HepG2 (cell line): ENCODE measurements around the gene ABCC3. TPM values are rescaled to one million over a fixed set of nuclear protein-coding genes. Genes with fewer than 3 reads are reported as not detected.

ENCODE experiments used
- ASH2L ChIP-seq: fragments of 300-600, 200-600 bp; sonication (generic); IDR thresholded peaks from 2 replicates; pipeline ENCODE4 v1.7.0; 2017; ENCODE audit warnings: low read depth, mild to moderate bottlenecking, moderate library complexity, mixed read lengths, low read length; ENCODE audit not compliant: insufficient read length
- ELF4 ChIP-seq: sonication (generic); formaldehyde crosslinking; IDR thresholded peaks from 2 replicates; pipeline ENCODE4 v1.5.0; 2020; ENCODE audit warnings: missing genetic modification reagents, mild to moderate bottlenecking, moderate library complexity, borderline replicate concordance
- HNF1A ChIP-seq, 2 experiments: sonication (generic) in 1 of 2; formaldehyde crosslinking in 1 of 2; IDR thresholded peaks; 2 replicates each; pipeline versions ENCODE4 v1.4.0 to v1.6.1; 2016 to 2020; ENCODE audit warnings: borderline replicate concordance in 1 of 2, low read depth in 1 of 2, mild to moderate bottlenecking in 1 of 2, missing genetic modification reagents in 1 of 2
- KLF6 ChIP-seq: IDR thresholded peaks from 2 replicates; pipeline ENCODE4 v1.8.0; 2016; ENCODE audit warnings: missing biosample characterization, missing genetic modification reagents
- MEF2D ChIP-seq: sonication (generic); formaldehyde crosslinking; IDR thresholded peaks from 2 replicates; pipeline ENCODE4 v1.5.1; 2020; ENCODE audit warnings: mild to moderate bottlenecking, missing genetic modification reagents
- NR2F1 ChIP-seq, 2 experiments: fragments of 450-650 bp in 1 of 2; formaldehyde crosslinking in 1 of 2; IDR thresholded peaks; 2 replicates each; pipeline versions ENCODE4 v1.5.0 to v1.6.1; 2016 to 2020; ENCODE audit warnings: mild to moderate bottlenecking in 1 of 2, missing compliant biosample characterization in 1 of 2, missing genetic modification reagents in 1 of 2, moderate library complexity in 1 of 2
- SMAD3 ChIP-seq: sonication (generic); formaldehyde crosslinking; IDR thresholded peaks from 2 replicates; pipeline ENCODE4 v1.4.0; 2020; ENCODE audit warnings: missing genetic modification reagents
- ZBTB37 ChIP-seq: sonication (generic); formaldehyde crosslinking; IDR thresholded peaks from 2 replicates; pipeline ENCODE4 v1.4.0; 2020; ENCODE audit warnings: mild to moderate bottlenecking, missing genetic modification reagents
- ZNF276 ChIP-seq: sonication (generic); formaldehyde crosslinking; IDR thresholded peaks from 2 replicates; pipeline ENCODE4 v1.4.0; 2020; ENCODE audit warnings: mild to moderate bottlenecking, low read depth, missing genetic modification reagents
- ZNF407 ChIP-seq: sonication (generic); formaldehyde crosslinking; IDR thresholded peaks from one replicate; pipeline ENCODE4 v1.5.1; 2020; ENCODE audit warnings: mild to moderate bottlenecking, missing genetic modification reagents; ENCODE audit errors: not compliant biosample characterization
- ZNF550 ChIP-seq: sonication (generic); formaldehyde crosslinking; IDR thresholded peaks from 2 replicates; pipeline ENCODE4 v1.4.0; 2020; ENCODE audit warnings: mild to moderate bottlenecking, missing genetic modification reagents, borderline replicate concordance
- polyA plus RNA-seq, 8 experiments: library from polyadenylated mRNA; depleted of rRNA in 3 of 8; stranded (reverse) in 7 of 8; unstranded in 1 of 8; fragments of >200 nt; fragmentation: Illumina TruSeq in 4 of 8; extraction: Trizol in 4 of 8; gene quantifications; 2 replicates each; pipeline versions ENCODE4 v1.2.1 to v1.2.3, GENCODE V29; 2011 to 2016; ENCODE audit warnings: low read depth in 4 of 8, missing spikeins in 1 of 8, mixed read lengths in 1 of 8; ENCODE audit not compliant: insufficient read depth in 1 of 8
- total RNA-seq, 5 experiments: library from RNA; depleted of rRNA; stranded (reverse); fragments of >200 nt; fragmentation: Illumina TruSeq; extraction: Trizol; gene quantifications; 2 replicates each; pipeline ENCODE4 v1.2.3, GENCODE V29; 2016; ENCODE audit warnings: low read depth in 1 of 5

ABCC3 gene
- total and polyA plus RNA-seq, 2 of the 13 experiments (the other 11 are each of a cell fraction or from before 2014, with no cell fraction given) = 25.2 to 50.7 TPM

- peak; percentile 88 for TF ChIP-seq ASH2L
- TF ChIP-seq NR2F1 (CRISPR knock-in tag; IDR thresholded peaks at IDR 0.05) = no peak
- TF ChIP-seq HNF1A (IDR thresholded peaks at IDR 0.05; ENCODE audit: low read depth) = peak; percentile 94
- peak; percentile 94; the same call in 1 of the 2 replicates for TF ChIP-seq HNF1A (CRISPR knock-in tag; IDR thresholded peaks at IDR 0.05; ENCODE audit: borderline replicate concordance)
- 0 out of 2 replicates have a peak, but pooled peaks have one; percentile 52 for TF ChIP-seq SMAD3 (CRISPR knock-in tag)
- peak; percentile 29; the same call in 1 of the 2 replicates for TF ChIP-seq KLF6 (CRISPR knock-in tag)
- no peak for TF ChIP-seq ZNF407 (CRISPR knock-in tag)
- no peak for TF ChIP-seq ZBTB37 (CRISPR knock-in tag)
- no peak for TF ChIP-seq ZNF276 (CRISPR knock-in tag)
- no peak for TF ChIP-seq MEF2D
- TF ChIP-seq ZNF550 = no peak
- no peak for TF ChIP-seq ELF4 (CRISPR knock-in tag)
These were observed 58.5 kb downstream of the ABCC3 start (continued) for GRCh38 chr17:50693036-50693682.
